Measurements from ENCODE around the gene KCNMA1.
A peak's percentile ranks its signal among the peaks of the same experiment; 100 is the strongest.

The KCNMA1 gene

GRCh38 chr10:77504196-77504872 is 133.3 kb downstream of the KCNMA1 start:
- no peak for DNase-seq

GRCh38 chr10:77501846-77502261 is 135.8 kb downstream of the KCNMA1 start:
- DNase-seq, result no peak

GRCh38 chr10:77501152-77501845 is 136.3 kb downstream of the KCNMA1 start:
- no peak for DNase-seq

GRCh38 chr10:77500754-77501151 is 136.9 kb downstream of the KCNMA1 start:
- no peak for DNase-seq

GRCh38 chr10:77498829-77499228 is 138.8 kb downstream of the KCNMA1 start:
- DNase-seq, result no peak

- no peak for DNase-seq
Observed at GRCh38 chr10:77498210-77498609, 139.4 kb downstream of the KCNMA1 start.

- DNase-seq, result no peak
Observed at GRCh38 chr10:77497748-77498147, 139.9 kb downstream of the KCNMA1 start.

- DNase-seq, result no peak
Observed at GRCh38 chr10:77496941-77497420, 140.6 kb downstream of the KCNMA1 start.

- no peak for DNase-seq
Observed at GRCh38 chr10:77494756-77495541, 142.7 kb downstream of the KCNMA1 start.

- peak; percentile 60 for DNase-seq
Observed at GRCh38 chr10:77494327-77494726, 143.3 kb downstream of the KCNMA1 start.

- DNase-seq, result no peak
Observed at GRCh38 chr10:77493851-77494261, 143.8 kb downstream of the KCNMA1 start.

- DNase-seq, result no peak
Observed at GRCh38 chr10:77493239-77493806, 144.3 kb downstream of the KCNMA1 start.

- DNase-seq, result no peak
Observed at GRCh38 chr10:77492368-77492994, 145.1 kb downstream of the KCNMA1 start.

GRCh38 chr10:77490534-77491314 is 146.9 kb downstream of the KCNMA1 start:
- DNase-seq, result no peak

- DNase-seq, result no peak
Observed at GRCh38 chr10:77486517-77486916, 151.1 kb downstream of the KCNMA1 start.

- peak; percentile 15 for DNase-seq
Observed at GRCh38 chr10:77485847-77486246, 151.8 kb downstream of the KCNMA1 start.

GRCh38 chr10:77482072-77482471 is 155.5 kb downstream of the KCNMA1 start:
- DNase-seq, result no peak

- no peak for DNase-seq
Observed at GRCh38 chr10:77479586-77479985, 158.0 kb downstream of the KCNMA1 start.

- no peak for DNase-seq
Observed at GRCh38 chr10:77478962-77479359, 158.6 kb downstream of the KCNMA1 start.

GRCh38 chr10:77478247-77478961 is 159.2 kb downstream of the KCNMA1 start:
- DNase-seq, result peak; percentile 39

GRCh38 chr10:77475522-77475921 is 162.1 kb downstream of the KCNMA1 start:
- no peak for DNase-seq
